ENCODE results near the gene USP22.
"Not testable (repeated sequence)": the region's sequence is repeated elsewhere in the genome, so short reads cannot be mapped to it uniquely, and the experiment has no call there.

The USP22 gene

DNA sequence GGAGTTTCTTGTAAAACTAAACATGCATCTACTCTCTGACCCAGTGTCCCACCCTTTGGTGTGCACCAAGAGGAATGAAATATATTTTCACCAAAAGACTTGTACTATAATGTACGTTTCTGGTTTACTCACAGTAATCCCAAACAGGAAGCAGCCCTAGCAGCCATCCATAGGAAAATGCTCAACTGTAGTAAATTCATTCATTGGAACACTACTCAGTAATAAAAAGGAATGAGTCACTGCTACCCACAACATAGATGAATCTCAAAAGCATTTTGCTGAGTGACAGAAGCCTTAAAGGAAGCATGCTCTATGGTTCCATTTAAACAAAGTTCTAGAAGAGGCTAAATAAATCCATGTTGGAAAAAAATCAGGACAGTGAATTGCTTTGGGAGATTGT lies 46.3 kb upstream of the USP22 start:
- no peaks in the 10 kb centered on the region for H3K9me3 ChIP-seq (ENCODE audit: insufficient read depth, low read length)
- no peak for TF ChIP-seq EZH2phosphoT487 (conservative IDR thresholded peaks at IDR 0.05; ENCODE audit: low read length)
- TF ChIP-seq, protein P1, sequence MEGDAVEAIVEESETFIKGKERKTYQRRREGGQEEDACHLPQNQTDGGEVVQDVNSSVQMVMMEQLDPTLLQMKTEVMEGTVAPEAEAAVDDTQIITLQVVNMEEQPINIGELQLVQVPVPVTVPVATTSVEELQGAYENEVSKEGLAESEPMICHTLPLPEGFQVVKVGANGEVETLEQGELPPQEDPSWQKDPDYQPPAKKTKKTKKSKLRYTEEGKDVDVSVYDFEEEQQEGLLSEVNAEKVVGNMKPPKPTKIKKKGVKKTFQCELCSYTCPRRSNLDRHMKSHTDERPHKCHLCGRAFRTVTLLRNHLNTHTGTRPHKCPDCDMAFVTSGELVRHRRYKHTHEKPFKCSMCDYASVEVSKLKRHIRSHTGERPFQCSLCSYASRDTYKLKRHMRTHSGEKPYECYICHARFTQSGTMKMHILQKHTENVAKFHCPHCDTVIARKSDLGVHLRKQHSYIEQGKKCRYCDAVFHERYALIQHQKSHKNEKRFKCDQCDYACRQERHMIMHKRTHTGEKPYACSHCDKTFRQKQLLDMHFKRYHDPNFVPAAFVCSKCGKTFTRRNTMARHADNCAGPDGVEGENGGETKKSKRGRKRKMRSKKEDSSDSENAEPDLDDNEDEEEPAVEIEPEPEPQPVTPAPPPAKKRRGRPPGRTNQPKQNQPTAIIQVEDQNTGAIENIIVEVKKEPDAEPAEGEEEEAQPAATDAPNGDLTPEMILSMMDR (IDR thresholded peaks at IDR 0.05; ENCODE audit: insufficient read depth, low read length, poor library complexity, severe bottlenecking): no peak
- H3F3A ChIP-seq (ENCODE audit: insufficient read depth): peaks cover 2% of the 10 kb centered on the region; the same call in 1 of the 2 replicates
- no peaks in the 10 kb centered on the region for H3K9me2 ChIP-seq (replicated peaks; ENCODE audit: insufficient read depth, low read length)
- H3K4me2 ChIP-seq (ENCODE audit: low read depth, low read length, poor library complexity, severe bottlenecking): no peak overlapping the region
- H2AFZ ChIP-seq (ENCODE audit: low read depth, low read length, severe bottlenecking): no peak overlapping the region
- H3K27ac ChIP-seq (ENCODE audit: low read depth, low read length): no peak overlapping the region
- H3K79me2 ChIP-seq (ENCODE audit: insufficient read depth, low read length): no peaks in the 10 kb centered on the region
- no peaks in the 10 kb centered on the region for H4K20me1 ChIP-seq (ENCODE audit: low read depth, low read length)
- H3K36me3 ChIP-seq (ENCODE audit: low read length): no peaks in the 10 kb centered on the region
- H3K27me3 ChIP-seq (ENCODE audit: low read length): no peaks in the 10 kb centered on the region
- H3K4me3 ChIP-seq (ENCODE audit: insufficient read depth, low read length, poor library complexity, severe bottlenecking): no peak overlapping the region
- no peak overlapping the region for H3K9ac ChIP-seq (ENCODE audit: low read length)

DNA sequence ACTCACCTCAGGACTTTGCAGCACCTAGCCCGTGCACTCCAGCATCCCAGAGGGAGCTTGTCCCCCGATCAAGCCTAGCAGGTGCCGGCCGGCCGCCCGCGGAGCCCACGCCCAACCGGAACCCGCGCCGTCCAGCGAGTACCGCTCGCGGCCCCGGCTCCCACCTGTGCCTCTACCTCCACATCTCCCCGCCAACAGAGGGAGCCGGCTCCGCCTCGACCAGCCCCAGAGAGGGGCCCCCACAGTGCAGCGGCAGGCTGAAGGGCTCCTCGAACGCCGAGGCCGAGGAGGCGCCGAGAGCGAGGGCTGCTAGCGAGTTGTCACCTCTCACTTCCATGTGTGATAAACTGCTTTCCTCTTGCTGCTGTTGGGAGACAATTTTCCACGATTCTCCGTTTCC lies 42.9 kb upstream of the USP22 start:
- Histone ChIP-seq H4K20me1 (ENCODE audit: low read depth, low read length) (no peaks in the 10 kb centered on the region), H3K27ac (ENCODE audit: low read depth, low read length) (no peak overlapping the region), H3K79me2 (ENCODE audit: insufficient read depth, low read length) (no peaks in the 10 kb centered on the region), H3K9me2 (replicated peaks; ENCODE audit: insufficient read depth, low read length) (no peaks in the 10 kb centered on the region), H3K9ac (ENCODE audit: low read length) (no peak overlapping the region), H3K36me3 (ENCODE audit: low read length) (no peaks in the 10 kb centered on the region), H2AFZ (ENCODE audit: low read depth, low read length, severe bottlenecking) (no peak overlapping the region), H3K4me2 (ENCODE audit: low read depth, low read length, poor library complexity, severe bottlenecking) (no peak overlapping the region), H3K4me3 (ENCODE audit: insufficient read depth, low read length, poor library complexity, severe bottlenecking) (no peak overlapping the region), H3K27me3 (ENCODE audit: low read length) (no peaks in the 10 kb centered on the region), H3K9me3 (ENCODE audit: insufficient read depth, low read length) (0 out of 2 replicates have a peak, but pooled peaks cover 9% of the 10 kb centered on the region), H3F3A (ENCODE audit: insufficient read depth) (no peaks in the 10 kb centered on the region; the same call in 1 of the 2 replicates)
- TF ChIP-seq, protein P1 (IDR thresholded peaks at IDR 0.05; ENCODE audit: insufficient read depth, low read length, poor library complexity, severe bottlenecking): no peak
- no peak for TF ChIP-seq EZH2phosphoT487 (conservative IDR thresholded peaks at IDR 0.05; ENCODE audit: low read length)

GRCh38 chr17:21085280-21085679 lies 42.5 kb upstream of the USP22 start:
- not testable (repeated sequence) for H3K4me2 ChIP-seq (ENCODE audit: low read depth, low read length, poor library complexity, severe bottlenecking); H3K9ac ChIP-seq (ENCODE audit: low read length); H3K9me2 ChIP-seq (replicated peaks; ENCODE audit: insufficient read depth, low read length); H3F3A ChIP-seq (ENCODE audit: insufficient read depth); H3K27me3 ChIP-seq (ENCODE audit: low read length); H3K27ac ChIP-seq (ENCODE audit: low read depth, low read length); H3K79me2 ChIP-seq (ENCODE audit: insufficient read depth, low read length); H4K20me1 ChIP-seq (ENCODE audit: low read depth, low read length); H3K4me3 ChIP-seq (ENCODE audit: insufficient read depth, low read length, poor library complexity, severe bottlenecking); H2AFZ ChIP-seq (ENCODE audit: low read depth, low read length, severe bottlenecking); H3K36me3 ChIP-seq (ENCODE audit: low read length); H3K9me3 ChIP-seq (ENCODE audit: insufficient read depth, low read length)

- Histone ChIP-seq H3K4me2 (ENCODE audit: low read depth, low read length, poor library complexity, severe bottlenecking) (no peak overlapping the region), H3K36me3 (ENCODE audit: low read length) (no peaks in the 10 kb centered on the region), H3K4me3 (ENCODE audit: insufficient read depth, low read length, poor library complexity, severe bottlenecking) (no peak overlapping the region), H2AFZ (ENCODE audit: low read depth, low read length, severe bottlenecking) (no peak overlapping the region), H3K27me3 (ENCODE audit: low read length) (no peaks in the 10 kb centered on the region), H3K9ac (ENCODE audit: low read length) (no peak overlapping the region), H3K9me3 (ENCODE audit: insufficient read depth, low read length) (0 out of 2 replicates have a peak, but pooled peaks cover 9% of the 10 kb centered on the region), H4K20me1 (ENCODE audit: low read depth, low read length) (no peaks in the 10 kb centered on the region), H3K9me2 (replicated peaks; ENCODE audit: insufficient read depth, low read length) (no peaks in the 10 kb centered on the region), H3F3A (ENCODE audit: insufficient read depth) (no peaks in the 10 kb centered on the region), H3K27ac (ENCODE audit: low read depth, low read length) (no peak overlapping the region), H3K79me2 (ENCODE audit: insufficient read depth, low read length) (no peaks in the 10 kb centered on the region)
- TF ChIP-seq, protein P1 (IDR thresholded peaks at IDR 0.05; ENCODE audit: insufficient read depth, low read length, poor library complexity, severe bottlenecking): no peak
- no peak for TF ChIP-seq EZH2phosphoT487 (conservative IDR thresholded peaks at IDR 0.05; ENCODE audit: low read length)
Measured at GRCh38 chr17:21082001-21082436, 39.2 kb upstream of the USP22 start.

Measured in SU-DHL-6 (cell line).